HEK293T (cell line): ENCODE measurements around the gene GFER.

Experiments
- ARNT ChIP-seq: fragments of 450-650 bp; IDR thresholded peaks from 2 replicates; pipeline ENCODE4 v1.6.1; 2017; ENCODE audit warnings: mild to moderate bottlenecking
- BHLHE40 ChIP-seq: fragments of 450-650 bp; IDR thresholded peaks from 2 replicates; pipeline ENCODE4 v1.6.1; 2016; ENCODE audit warnings: mild to moderate bottlenecking, moderate library complexity, borderline replicate concordance
- CTBP1 ChIP-seq: fragments of 450-650 bp; IDR thresholded peaks from 2 replicates; pipeline ENCODE4 v1.6.1; 2016; ENCODE audit warnings: borderline replicate concordance
- FOXA1 ChIP-seq: fragments of 450-650 bp; IDR thresholded peaks from 2 replicates; pipeline ENCODE4 v1.6.1; 2016; ENCODE audit warnings: mild to moderate bottlenecking
- FOXM1 ChIP-seq: fragments of 450-650 bp; IDR thresholded peaks from 2 replicates; pipeline ENCODE4 v1.6.1; 2017; ENCODE audit warnings: mild to moderate bottlenecking, borderline replicate concordance
- HDGF ChIP-seq: fragments of 450-650 bp; IDR thresholded peaks from 2 replicates; pipeline ENCODE4 v1.6.1; 2017; ENCODE audit warnings: antibody characterized with exemption, borderline replicate concordance
- LEF1 ChIP-seq: fragments of 450-650 bp; IDR thresholded peaks from 2 replicates; pipeline ENCODE4 v1.6.1; 2017; ENCODE audit warnings: mild to moderate bottlenecking, borderline replicate concordance
- NFRKB ChIP-seq: fragments of 450-650 bp; IDR thresholded peaks from 2 replicates; pipeline ENCODE4 v1.6.1; 2016; ENCODE audit warnings: mild to moderate bottlenecking, moderate library complexity
- SP1 ChIP-seq: fragments of 450-650 bp; IDR thresholded peaks from 2 replicates; pipeline ENCODE4 v1.6.1; 2017
- SUZ12 ChIP-seq: fragments of 450-650 bp; IDR thresholded peaks from 2 replicates; pipeline ENCODE4 v1.6.1; 2016; ENCODE audit warnings: mild to moderate bottlenecking
- TARDBP ChIP-seq: fragments of 450-650 bp; IDR thresholded peaks from 2 replicates; pipeline ENCODE4 v1.6.1; 2016
- TF ChIP-seq, protein P1 (sequence below): fragments of 450-650 bp; IDR thresholded peaks from 2 replicates; pipeline ENCODE4 v1.6.1; 2016

- TF ChIP-seq CTBP1 (no peak), HDGF (no peak), ARNT (no peak), FOXM1 (no peak), TARDBP (no peak), FOXA1 (no peak), NFRKB (no peak), SUZ12 (no peak), LEF1 (no peak), BHLHE40 (no peak), SP1 (no peak)
- TF ChIP-seq, protein P1, sequence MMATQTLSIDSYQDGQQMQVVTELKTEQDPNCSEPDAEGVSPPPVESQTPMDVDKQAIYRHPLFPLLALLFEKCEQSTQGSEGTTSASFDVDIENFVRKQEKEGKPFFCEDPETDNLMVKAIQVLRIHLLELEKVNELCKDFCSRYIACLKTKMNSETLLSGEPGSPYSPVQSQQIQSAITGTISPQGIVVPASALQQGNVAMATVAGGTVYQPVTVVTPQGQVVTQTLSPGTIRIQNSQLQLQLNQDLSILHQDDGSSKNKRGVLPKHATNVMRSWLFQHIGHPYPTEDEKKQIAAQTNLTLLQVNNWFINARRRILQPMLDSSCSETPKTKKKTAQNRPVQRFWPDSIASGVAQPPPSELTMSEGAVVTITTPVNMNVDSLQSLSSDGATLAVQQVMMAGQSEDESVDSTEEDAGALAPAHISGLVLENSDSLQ = no peak
Measured at GRCh38 chr16:1961651-1962067, 22.3 kb upstream of the GFER start.
